OCI-LY3 (cell line): ENCODE results near the gene CRB2.

Experiments used
- H2AFZ ChIP-seq: fragments of 200-600, 300-600 bp; shearing (Covaris generic); 2 replicates; pipeline ENCODE4 v1.6.0; 2014; ENCODE audit warnings: antibody characterized with exemption, low read depth, low read length
- H3K27ac ChIP-seq: fragments of 200-600, 300-600 bp; sonication (generic); 2 replicates; pipeline ENCODE4 v1.5.1; 2014; ENCODE audit warnings: mild to moderate bottlenecking, low read length, moderate library complexity, mixed read lengths
- H3K27me3 ChIP-seq: fragments of 200-600, 300-600 bp; sonication (generic); 2 replicates; pipeline ENCODE4 v1.6.1; 2014; ENCODE audit warnings: low read depth, low read length, mixed read lengths
- H3K36me3 ChIP-seq: fragments of 200-600, 300-600 bp; sonication (generic); replicated peaks from 2 replicates; pipeline ENCODE3; 2014; ENCODE audit warnings: low read depth, low read length, mixed read lengths
- H3K4me1 ChIP-seq: fragments of 300-600, 200-600 bp; sonication (generic); 2 replicates; pipeline ENCODE4 v1.6.1; 2014; ENCODE audit warnings: low read length, mixed read lengths
- H3K4me2 ChIP-seq: fragments of 200-600, 300-600 bp; sonication (generic); 2 replicates; pipeline ENCODE4 v1.6.1; 2014; ENCODE audit warnings: low read length, mixed read lengths
- H3K4me3 ChIP-seq: fragments of 300-600, 200-600 bp; sonication (generic); 2 replicates; pipeline ENCODE4 v1.5.1; 2014; ENCODE audit warnings: antibody characterized with exemption, mild to moderate bottlenecking, low read length, moderate library complexity
- H3K79me2 ChIP-seq: fragments of 300-600, 200-600 bp; shearing (Covaris generic); 2 replicates; pipeline ENCODE4 v1.6.1; 2014; ENCODE audit warnings: mild to moderate bottlenecking, low read length, mixed read lengths
- H3K9ac ChIP-seq: fragments of 300-600, 200-600 bp; shearing (Covaris generic); 2 replicates; pipeline ENCODE4 v1.6.0; 2014; ENCODE audit warnings: mild to moderate bottlenecking, low read length, moderate library complexity
- H3K9me3 ChIP-seq: fragments of 200-600, 300-600 bp; shearing (Covaris generic); 2 replicates; pipeline ENCODE4 v1.6.1; 2014; ENCODE audit warnings: low read length, mixed read lengths; ENCODE audit not compliant: insufficient read depth
- H4K20me1 ChIP-seq: fragments of 200-600, 300-600 bp; sonication (generic); 2 replicates; pipeline ENCODE4 v1.6.1; 2016; ENCODE audit warnings: low read length, mixed read lengths; ENCODE audit not compliant: insufficient read depth
- CTCF ChIP-seq: fragments of 200-600, 300-600 bp; sonication (generic); IDR thresholded peaks from 2 replicates; pipeline ENCODE4 v1.5.1; 2014; ENCODE audit warnings: antibody characterized with exemption, low read length, low read depth
- EZH2phosphoT487 ChIP-seq: fragments of 200-600 bp; shearing (Covaris generic); IDR thresholded peaks from 2 replicates; pipeline ENCODE4 v1.6.1; 2018; ENCODE audit warnings: antibody characterized with exemption, mixed run types, low read depth

The CRB2 gene

GRCh38 chr9:123360161-123361085, 4.4 kb downstream of the CRB2 start:
- Histone ChIP-seq H3K4me2 (peak overlapping the region; percentile 58), H3K27ac (no peak overlapping the region), H3K79me2 (no peaks in the 10 kb centered on the region), H3K4me1 (peaks cover 11% of the 10 kb centered on the region), H3K36me3 (no peaks in the 10 kb centered on the region), H3K9ac (no peak overlapping the region), H3K27me3 (no peaks in the 10 kb centered on the region), H3K9me3 (no peaks in the 10 kb centered on the region), H4K20me1 (no peaks in the 10 kb centered on the region), H3K4me3 (0 out of 2 replicates have a peak overlapping the region, but pooled peaks have one; percentile 35), H2AFZ (0 out of 2 replicates have a peak overlapping the region, but pooled peaks have one; percentile 9)
- no peak for TF ChIP-seq EZH2phosphoT487
- TF ChIP-seq CTCF, result no peak

- H3K4me2 ChIP-seq, result no peak overlapping the region
- H3K79me2 ChIP-seq, result no peaks in the 10 kb centered on the region
- TF ChIP-seq EZH2phosphoT487, result no peak
- TF ChIP-seq CTCF, result no peak
Observed at GRCh38 chr9:123361086-123361730, 5.2 kb downstream of the CRB2 start.

GRCh38 chr9:123361731-123362510, 5.9 kb downstream of the CRB2 start:
- Histone ChIP-seq H2AFZ (no peak overlapping the region), H3K9me3 (no peaks in the 10 kb centered on the region), H3K4me1 (peaks cover 11% of the 10 kb centered on the region), H3K9ac (no peak overlapping the region), H4K20me1 (no peaks in the 10 kb centered on the region), H3K36me3 (no peaks in the 10 kb centered on the region), H3K79me2 (no peaks in the 10 kb centered on the region), H3K4me3 (no peak overlapping the region), H3K4me2 (no peak overlapping the region), H3K27me3 (no peaks in the 10 kb centered on the region), H3K27ac (no peak overlapping the region)
- no peak for TF ChIP-seq EZH2phosphoT487
- no peak for TF ChIP-seq CTCF

More at GRCh38 chr9:123361086-123361730, 5.2 kb downstream of the CRB2 start:
- Histone ChIP-seq H2AFZ (no peak overlapping the region), H3K4me1 (peaks cover 11% of the 10 kb centered on the region), H4K20me1 (no peaks in the 10 kb centered on the region), H3K9ac (no peak overlapping the region), H3K27me3 (no peaks in the 10 kb centered on the region), H3K27ac (no peak overlapping the region), H3K4me3 (no peak overlapping the region), H3K36me3 (no peaks in the 10 kb centered on the region), H3K9me3 (no peaks in the 10 kb centered on the region)
